HepG2 (cell line): Measurements from ENCODE around the gene CA14. TPM values are rescaled to one million over a fixed set of nuclear protein-coding genes. Genes with fewer than 3 reads are reported as not detected.

ENCODE experiments used
- CCDC6 ChIP-seq: sonication (generic); formaldehyde crosslinking; IDR thresholded peaks from 2 replicates; pipeline ENCODE4 v1.8.1; 2022; ENCODE audit warnings: mild to moderate bottlenecking, missing genetic modification reagents, moderate library complexity
- FOXP1 ChIP-seq, 2 experiments: fragments of 450-650 bp in 1 of 2; IDR thresholded peaks; 2 replicates each; pipeline ENCODE4 v1.6.1; 2017 to 2018; ENCODE audit warnings: antibody characterized with exemption in 1 of 2
- KDM3A ChIP-seq: IDR thresholded peaks from 2 replicates; pipeline ENCODE4 v1.6.1; 2018; ENCODE audit warnings: low read depth, missing compliant biosample characterization
- RXRB ChIP-seq: IDR thresholded peaks from 2 replicates; pipeline ENCODE4 v1.6.1; 2016; ENCODE audit warnings: borderline replicate concordance, missing genetic modification reagents, missing compliant biosample characterization
- SRY ChIP-seq: sonication (generic); formaldehyde crosslinking; IDR thresholded peaks from 2 replicates; pipeline ENCODE4 v1.8.0; 2022; ENCODE audit warnings: mild to moderate bottlenecking, missing genetic modification reagents
- SYNCRIP ChIP-seq: fragments of 200-400 bp; formaldehyde crosslinking; IDR thresholded peaks from 2 replicates; pipeline ENCODE4 v1.6.1; 2018; ENCODE audit warnings: mild to moderate bottlenecking, low read depth, low read length; ENCODE audit not compliant: insufficient read depth
- TBP ChIP-seq: sonication (generic); formaldehyde crosslinking; IDR thresholded peaks from 2 replicates; pipeline ENCODE4 v1.5.0; 2020; ENCODE audit warnings: missing genetic modification reagents
- THYN1 ChIP-seq: sonication (generic); formaldehyde crosslinking; IDR thresholded peaks from 2 replicates; pipeline ENCODE4 v1.8.1; 2023; ENCODE audit warnings: low read depth, mild to moderate bottlenecking, moderate library complexity, missing genetic modification reagents, borderline replicate concordance
- U2AF2 ChIP-seq: fragments of 200-400 bp; formaldehyde crosslinking; IDR thresholded peaks from 2 replicates; pipeline ENCODE4 v1.6.1; 2017; ENCODE audit warnings: low read depth, mild to moderate bottlenecking, low read length
- ZEB1 ChIP-seq: IDR thresholded peaks from 2 replicates; pipeline ENCODE4 v1.6.1; 2012; ENCODE audit warnings: mild to moderate bottlenecking, low read depth, inconsistent platforms; ENCODE audit not compliant: insufficient replicate concordance
- ZFP36L2 ChIP-seq: sonication (generic); formaldehyde crosslinking; IDR thresholded peaks from 2 replicates; pipeline ENCODE4 v1.4.0; 2020; ENCODE audit warnings: missing genetic modification reagents
- ZNF263 ChIP-seq: sonication (generic); formaldehyde crosslinking; IDR thresholded peaks from 2 replicates; pipeline ENCODE4 v1.4.0; 2020; ENCODE audit warnings: missing genetic modification reagents
- ZNF335 ChIP-seq: sonication (generic); formaldehyde crosslinking; IDR thresholded peaks from 2 replicates; pipeline ENCODE4 v1.4.0; 2020; ENCODE audit warnings: missing genetic modification reagents
- ZNF615 ChIP-seq: sonication (generic); formaldehyde crosslinking; IDR thresholded peaks from 2 replicates; pipeline ENCODE4 v1.5.0; 2020; ENCODE audit warnings: mild to moderate bottlenecking, missing genetic modification reagents, borderline replicate concordance
- ZNF772 ChIP-seq: sonication (generic); formaldehyde crosslinking; IDR thresholded peaks from 2 replicates; pipeline ENCODE4 v1.5.0; 2020; ENCODE audit warnings: mild to moderate bottlenecking, missing genetic modification reagents
- ZNF883 ChIP-seq: sonication (generic); formaldehyde crosslinking; IDR thresholded peaks from 2 replicates; pipeline ENCODE4 v1.5.1; 2020; ENCODE audit warnings: mild to moderate bottlenecking, missing genetic modification reagents; ENCODE audit errors: not compliant biosample characterization
- ZZZ3 ChIP-seq: sonication (generic); formaldehyde crosslinking; IDR thresholded peaks from 2 replicates; pipeline ENCODE4 v1.4.0; 2020; ENCODE audit warnings: missing genetic modification reagents, mild to moderate bottlenecking, borderline replicate concordance
- polyA plus RNA-seq, 8 experiments: library from polyadenylated mRNA; depleted of rRNA in 3 of 8; stranded (reverse) in 7 of 8; unstranded in 1 of 8; fragments of >200 nt; fragmentation: Illumina TruSeq in 4 of 8; extraction: Trizol in 4 of 8; gene quantifications; 2 replicates each; pipeline versions ENCODE4 v1.2.1 to v1.2.3, GENCODE V29; 2011 to 2016; ENCODE audit warnings: low read depth in 4 of 8, missing spikeins in 1 of 8, mixed read lengths in 1 of 8; ENCODE audit not compliant: insufficient read depth in 1 of 8
- total RNA-seq, 5 experiments: library from RNA; depleted of rRNA; stranded (reverse); fragments of >200 nt; fragmentation: Illumina TruSeq; extraction: Trizol; gene quantifications; 2 replicates each; pipeline ENCODE4 v1.2.3, GENCODE V29; 2016; ENCODE audit warnings: low read depth in 1 of 5
- TF ChIP-seq, protein P1 (sequence below): sonication (generic); formaldehyde crosslinking; IDR thresholded peaks from 2 replicates; pipeline ENCODE4 v1.4.0; 2020; ENCODE audit warnings: missing genetic modification reagents
- TF ChIP-seq, protein P2 (sequence below): sonication (generic); formaldehyde crosslinking; IDR thresholded peaks from 2 replicates; pipeline ENCODE4 v1.4.0; 2020; ENCODE audit warnings: missing genetic modification reagents, borderline replicate concordance
- TF ChIP-seq, protein P3 (sequence below): sonication (generic); formaldehyde crosslinking; IDR thresholded peaks from 2 replicates; pipeline ENCODE4 v1.9.0; 2021; ENCODE audit warnings: missing genetic modification reagents, borderline replicate concordance

The CA14 gene
- total and polyA plus RNA-seq, 2 of the 13 experiments (the other 11 are each of a cell fraction or from before 2014, with no cell fraction given) = 2.4 to 8.5 TPM

DNA sequence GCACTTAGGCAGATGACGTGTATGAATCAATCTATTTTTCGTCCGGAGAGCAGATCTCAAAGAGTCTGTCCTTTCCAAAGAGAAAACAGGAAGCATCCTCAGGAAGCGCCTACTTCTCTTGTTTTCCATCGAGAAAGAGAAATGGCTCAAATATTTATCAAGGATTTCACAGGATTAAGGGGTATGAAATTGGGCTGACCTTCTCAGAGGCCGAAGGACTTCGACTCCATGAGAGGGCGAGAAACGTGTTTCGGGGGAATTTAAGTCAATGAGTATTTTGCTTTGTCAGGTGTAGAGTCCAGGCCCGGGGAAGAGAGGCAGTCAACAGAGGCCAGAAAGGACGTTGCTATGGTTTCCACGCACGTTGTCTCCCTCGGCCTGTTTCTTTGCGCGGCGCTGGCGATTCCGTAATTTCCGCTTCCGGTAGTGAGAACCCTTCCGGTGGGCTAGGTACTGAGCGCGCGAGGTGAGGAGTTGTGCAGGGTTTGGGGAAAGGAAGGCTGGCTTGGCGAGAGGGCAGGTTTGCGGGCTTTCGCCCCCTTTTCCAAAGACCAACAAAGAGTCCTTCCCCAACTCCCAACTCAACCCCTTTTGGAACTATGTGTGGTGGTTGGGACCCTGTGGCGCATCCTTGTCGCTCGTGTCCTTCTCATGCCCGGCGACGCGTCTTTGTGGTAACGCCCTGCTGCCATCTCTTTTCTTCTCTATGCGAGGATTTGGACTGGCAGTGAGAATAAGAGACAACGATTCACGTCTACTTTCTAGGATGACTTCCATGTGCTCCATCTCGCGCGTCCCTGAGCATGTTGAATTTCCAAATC lies 36.1 kb downstream of the CA14 start, which contains the start of gene MRPS21 (continued):
- TF ChIP-seq RXRB (peak; percentile 53; the same call in 1 of the 2 replicates), ZEB1 (no peak), THYN1 (CRISPR knock-in tag) (no peak), ZNF883 (peak; percentile 27), TBP (CRISPR knock-in tag) (no peak), ZZZ3 (CRISPR knock-in tag) (peak; percentile 51; the same call in 1 of the 2 replicates), KDM3A (0 out of 2 replicates have a peak, but pooled peaks have one; percentile 25), ZNF772 (CRISPR knock-in tag) (0 out of 2 replicates have a peak, but pooled peaks have one; percentile 67), FOXP1 (IDR thresholded peaks at IDR 0.05) (no peak), FOXP1 (CRISPR knock-in tag; IDR thresholded peaks at IDR 0.05) (no peak), SRY (no peak; the same call in 1 of the 2 replicates), CCDC6 (no peak; the same call in 1 of the 2 replicates), SYNCRIP (no peak), ZNF263 (CRISPR knock-in tag) (no peak), ZNF615 (peak; percentile 58; the same call in 1 of the 2 replicates), ZFP36L2 (no peak), ZNF335 (CRISPR knock-in tag) (peak; percentile 80), U2AF2 (peak; percentile 55; the same call in 1 of the 2 replicates)
- TF ChIP-seq, protein P1, sequence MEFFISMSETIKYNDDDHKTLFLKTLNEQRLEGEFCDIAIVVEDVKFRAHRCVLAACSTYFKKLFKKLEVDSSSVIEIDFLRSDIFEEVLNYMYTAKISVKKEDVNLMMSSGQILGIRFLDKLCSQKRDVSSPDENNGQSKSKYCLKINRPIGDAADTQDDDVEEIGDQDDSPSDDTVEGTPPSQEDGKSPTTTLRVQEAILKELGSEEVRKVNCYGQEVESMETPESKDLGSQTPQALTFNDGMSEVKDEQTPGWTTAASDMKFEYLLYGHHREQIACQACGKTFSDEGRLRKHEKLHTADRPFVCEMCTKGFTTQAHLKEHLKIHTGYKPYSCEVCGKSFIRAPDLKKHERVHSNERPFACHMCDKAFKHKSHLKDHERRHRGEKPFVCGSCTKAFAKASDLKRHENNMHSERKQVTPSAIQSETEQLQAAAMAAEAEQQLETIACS = no peak
- TF ChIP-seq, protein P2, sequence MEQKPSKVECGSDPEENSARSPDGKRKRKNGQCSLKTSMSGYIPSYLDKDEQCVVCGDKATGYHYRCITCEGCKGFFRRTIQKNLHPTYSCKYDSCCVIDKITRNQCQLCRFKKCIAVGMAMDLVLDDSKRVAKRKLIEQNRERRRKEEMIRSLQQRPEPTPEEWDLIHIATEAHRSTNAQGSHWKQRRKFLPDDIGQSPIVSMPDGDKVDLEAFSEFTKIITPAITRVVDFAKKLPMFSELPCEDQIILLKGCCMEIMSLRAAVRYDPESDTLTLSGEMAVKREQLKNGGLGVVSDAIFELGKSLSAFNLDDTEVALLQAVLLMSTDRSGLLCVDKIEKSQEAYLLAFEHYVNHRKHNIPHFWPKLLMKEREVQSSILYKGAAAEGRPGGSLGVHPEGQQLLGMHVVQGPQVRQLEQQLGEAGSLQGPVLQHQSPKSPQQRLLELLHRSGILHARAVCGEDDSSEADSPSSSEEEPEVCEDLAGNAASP (CRISPR knock-in tag) = peak; percentile 21; the same call in 1 of the 2 replicates
- TF ChIP-seq, protein P3, sequence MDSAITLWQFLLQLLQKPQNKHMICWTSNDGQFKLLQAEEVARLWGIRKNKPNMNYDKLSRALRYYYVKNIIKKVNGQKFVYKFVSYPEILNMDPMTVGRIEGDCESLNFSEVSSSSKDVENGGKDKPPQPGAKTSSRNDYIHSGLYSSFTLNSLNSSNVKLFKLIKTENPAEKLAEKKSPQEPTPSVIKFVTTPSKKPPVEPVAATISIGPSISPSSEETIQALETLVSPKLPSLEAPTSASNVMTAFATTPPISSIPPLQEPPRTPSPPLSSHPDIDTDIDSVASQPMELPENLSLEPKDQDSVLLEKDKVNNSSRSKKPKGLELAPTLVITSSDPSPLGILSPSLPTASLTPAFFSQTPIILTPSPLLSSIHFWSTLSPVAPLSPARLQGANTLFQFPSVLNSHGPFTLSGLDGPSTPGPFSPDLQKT (CRISPR knock-in tag) = no peak
